KG1 (cell line): Measurements from ENCODE around the gene EML5.
"Not testable (repeated sequence)": the region's sequence is repeated elsewhere in the genome, so short reads cannot be mapped to it uniquely, and the experiment has no call there.

ENCODE experiments used
- DNase-seq: peaks from one replicate; lab custom pipeline; 2025; lab: John Stamatoyannopoulos, UW

Gene EML5

GRCh38 chr14:88792473-88793258, at the start of gene EML5:
TSS of gene EML5 (minus strand) at chr14:88792953. CDS start at chr14:88792503, 450 bp downstream.
- peak; percentile 33 for DNase-seq

- DNase-seq: no peak
Measured at GRCh38 chr14:88842414-88842813, 49.7 kb upstream of the EML5 start.

- DNase-seq: no peak
Measured at GRCh38 chr14:88841741-88842140, 49.0 kb upstream of the EML5 start.

GRCh38 chr14:88840926-88841325, 48.2 kb upstream of the EML5 start:
- no peak for DNase-seq

GRCh38 chr14:88838015-88838414, 45.3 kb upstream of the EML5 start:
- no peak for DNase-seq

GRCh38 chr14:88837495-88837894, 44.7 kb upstream of the EML5 start:
- no peak for DNase-seq

- DNase-seq: no peak
Measured at GRCh38 chr14:88835661-88836060, 42.9 kb upstream of the EML5 start.

GRCh38 chr14:88834883-88835431, 42.2 kb upstream of the EML5 start:
- DNase-seq: no peak

- no peak for DNase-seq
Measured at GRCh38 chr14:88831284-88831683, 38.5 kb upstream of the EML5 start.

- DNase-seq: no peak
Measured at GRCh38 chr14:88829685-88830302, 37.0 kb upstream of the EML5 start.

GRCh38 chr14:88829188-88829587, 36.4 kb upstream of the EML5 start:
- no peak for DNase-seq

- DNase-seq: no peak
Measured at GRCh38 chr14:88825503-88825902, 32.8 kb upstream of the EML5 start.

GRCh38 chr14:88825078-88825458, 32.3 kb upstream of the EML5 start:
- no peak for DNase-seq

- DNase-seq: peak; percentile 70
Measured at GRCh38 chr14:88824314-88825077, 31.7 kb upstream of the EML5 start, which contains the start of gene TTC8. TSS of gene TTC8 (plus strand) at chr14:88824651. CDS start at chr14:88824708, 57 bp downstream.

GRCh38 chr14:88823968-88824313, 31.2 kb upstream of the EML5 start:
- DNase-seq: no peak

GRCh38 chr14:88821888-88822287, 29.1 kb upstream of the EML5 start:
- no peak for DNase-seq

GRCh38 chr14:88821378-88821777, 28.6 kb upstream of the EML5 start:
- no peak for DNase-seq

- not testable (repeated sequence) for DNase-seq
Measured at GRCh38 chr14:88819674-88820073, 26.9 kb upstream of the EML5 start.

GRCh38 chr14:88818018-88818417, 25.3 kb upstream of the EML5 start:
- DNase-seq: no peak

- DNase-seq: no peak
Measured at GRCh38 chr14:88815980-88816379, 23.2 kb upstream of the EML5 start.

GRCh38 chr14:88808359-88808758, 15.6 kb upstream of the EML5 start:
- DNase-seq: no peak

GRCh38 chr14:88804477-88804876, 11.7 kb upstream of the EML5 start:
- DNase-seq: no peak

GRCh38 chr14:88804035-88804434, 11.3 kb upstream of the EML5 start:
- no peak for DNase-seq
